H9 (cell line): ENCODE measurements around the gene SORCS2. TPM values are rescaled to one million over a fixed set of nuclear protein-coding genes. Genes with fewer than 3 reads are reported as not detected.

Source experiments
- DNase-seq: peaks from one replicate; pipeline ENCODE4 v3.0.0-alpha.2; 2017
- H2AFZ ChIP-seq: one replicate; pipeline ENCODE4 v1.6.1; 2013; ENCODE audit warnings: mild to moderate bottlenecking, low read length, control low read depth, moderate library complexity
- H2AK5ac ChIP-seq: 2 replicates; pipeline ENCODE4 v1.6.1; 2013; ENCODE audit warnings: low read length, control low read depth, mixed read lengths; ENCODE audit not compliant: insufficient read length
- H2BK120ac ChIP-seq: one replicate; pipeline ENCODE4 v1.6.1; 2013; ENCODE audit warnings: low read depth, mild to moderate bottlenecking, low read length, control low read depth, inconsistent platforms; ENCODE audit not compliant: poor library complexity, severe bottlenecking
- H2BK12ac ChIP-seq: 2 replicates; pipeline ENCODE4 v1.6.1; 2013; ENCODE audit warnings: low read length, control low read depth, mixed read lengths, low read depth; ENCODE audit not compliant: insufficient read length
- H2BK15ac ChIP-seq: 2 replicates; pipeline ENCODE4 v1.6.1; 2013; ENCODE audit warnings: low read depth, low read length, control low read depth
- H2BK20ac ChIP-seq: one replicate; pipeline ENCODE4 v1.6.1; 2013; ENCODE audit warnings: low read depth, mild to moderate bottlenecking, low read length, control low read depth, inconsistent platforms; ENCODE audit not compliant: poor library complexity, severe bottlenecking
- H2BK5ac ChIP-seq: 2 replicates; pipeline ENCODE4 v1.6.1; 2013; ENCODE audit warnings: low read length, control low read depth, mixed read lengths; ENCODE audit not compliant: insufficient read length
- H3K14ac ChIP-seq: 2 replicates; pipeline ENCODE4 v1.6.1; 2013; ENCODE audit warnings: low read length, control low read depth; ENCODE audit not compliant: insufficient read depth
- H3K18ac ChIP-seq: 2 replicates; pipeline ENCODE4 v1.6.1; 2013; ENCODE audit warnings: low read depth, mild to moderate bottlenecking, mixed read lengths, low read length, control low read depth; ENCODE audit not compliant: insufficient read length
- H3K23ac ChIP-seq: 2 replicates; pipeline ENCODE4 v1.6.1; 2013; ENCODE audit warnings: low read length, control low read depth, mixed read lengths, low read depth; ENCODE audit not compliant: insufficient read length
- H3K23me2 ChIP-seq: 2 replicates; pipeline ENCODE4 v1.6.1; 2013; ENCODE audit warnings: low read depth, mild to moderate bottlenecking, mixed read lengths, low read length, control low read depth; ENCODE audit not compliant: insufficient read length, poor library complexity, severe bottlenecking
- H3K27ac ChIP-seq: 2 replicates; pipeline ENCODE4 v1.5.1; 2013; ENCODE audit warnings: low read length, control low read depth, mixed read lengths, low read depth; ENCODE audit not compliant: insufficient read length
- H3K27me3 ChIP-seq: 2 replicates; pipeline ENCODE4 v1.6.1; 2013; ENCODE audit warnings: low read length, control low read depth, inconsistent platforms; ENCODE audit not compliant: insufficient read depth
- H3K4ac ChIP-seq: 2 replicates; pipeline ENCODE4 v1.6.1; 2013; ENCODE audit warnings: low read depth, mild to moderate bottlenecking, control low read depth, inconsistent platforms, low read length, moderate library complexity
- H3K4me1 ChIP-seq: 2 replicates; pipeline ENCODE4 v1.6.1; 2013; ENCODE audit warnings: low read length, control low read depth, inconsistent platforms; ENCODE audit not compliant: insufficient read depth
- H3K4me2 ChIP-seq: 2 replicates; pipeline ENCODE4 v1.6.1; 2013; ENCODE audit warnings: low read length, control low read depth, mixed read lengths; ENCODE audit not compliant: insufficient read length, insufficient read depth
- H3K56ac ChIP-seq: 2 replicates; pipeline ENCODE4 v1.6.1; 2013; ENCODE audit warnings: low read depth, mild to moderate bottlenecking, mixed read lengths, low read length, control low read depth; ENCODE audit not compliant: insufficient read length
- H3K79me1 ChIP-seq: 2 replicates; pipeline ENCODE4 v1.6.1; 2013; ENCODE audit warnings: low read depth, mild to moderate bottlenecking, moderate library complexity, low read length, control low read depth, inconsistent platforms; ENCODE audit not compliant: insufficient read depth, poor library complexity, severe bottlenecking
- H3K79me2 ChIP-seq: 2 replicates; pipeline ENCODE4 v1.6.1; 2013; ENCODE audit warnings: low read length, control low read depth, inconsistent platforms; ENCODE audit not compliant: insufficient read depth
- H3K9ac ChIP-seq: 2 replicates; pipeline ENCODE4 v1.6.1; 2013; ENCODE audit warnings: low read length, control low read depth, mixed read lengths; ENCODE audit not compliant: insufficient read length; ENCODE audit errors: extremely low read depth
- H3K9me3 ChIP-seq: one replicate; pipeline ENCODE4 v1.6.1; 2013; ENCODE audit warnings: low read depth, low read length, inconsistent platforms; ENCODE audit not compliant: control insufficient read depth
- H3T11ph ChIP-seq: one replicate; pipeline ENCODE4 v1.6.1; 2013; ENCODE audit warnings: mild to moderate bottlenecking, low read length, control low read depth, inconsistent platforms
- H4K20me1 ChIP-seq: one replicate; pipeline ENCODE4 v1.6.1; 2013; ENCODE audit not compliant: control insufficient read depth, insufficient read length, insufficient read depth
- H4K5ac ChIP-seq: 2 replicates; pipeline ENCODE4 v1.6.1; 2013; ENCODE audit warnings: low read depth, mild to moderate bottlenecking, mixed read lengths, low read length, control low read depth; ENCODE audit not compliant: insufficient read length
- H4K8ac ChIP-seq: replicated peaks from 2 replicates; pipeline ENCODE4 v1.6.1; 2013; ENCODE audit warnings: low read length, control low read depth, mixed read lengths, low read depth; ENCODE audit not compliant: insufficient read length
- H4K91ac ChIP-seq: 2 replicates; pipeline ENCODE4 v1.6.1; 2013; ENCODE audit warnings: low read depth, mild to moderate bottlenecking, moderate library complexity, mixed read lengths, low read length, control low read depth; ENCODE audit not compliant: insufficient read length
- H3K27ac Mint-ChIP-seq, 3 experiments: 2 replicates in 2 of 3; 3 replicates in 1 of 3; pipeline ENCODE4 v1.8.0; 2020 to 2021; ENCODE audit warnings: mixed read lengths in 3 of 3, mild to moderate bottlenecking in 1 of 3, moderate library complexity in 1 of 3
- H3K27me3 Mint-ChIP-seq: 2 replicates; pipeline ENCODE4 v1.8.0; 2021; ENCODE audit warnings: low read depth, mild to moderate bottlenecking, moderate library complexity, mixed read lengths
- H3K36me3 Mint-ChIP-seq, 3 experiments: 2 replicates in 2 of 3; 3 replicates in 1 of 3; pipeline ENCODE4 v1.8.0; 2020 to 2021; ENCODE audit warnings: low read depth in 3 of 3, mixed read lengths in 3 of 3; ENCODE audit not compliant: insufficient read depth in 1 of 3
- H3K4me1 Mint-ChIP-seq, 2 experiments: 2 replicates each; pipeline ENCODE4 v1.8.0; 2020; ENCODE audit warnings: mixed read lengths in 2 of 2
- H3K4me3 Mint-ChIP-seq, 2 experiments: 2 replicates in 1 of 2; 3 replicates in 1 of 2; pipeline ENCODE4 v1.8.0; 2020 to 2021; ENCODE audit warnings: mild to moderate bottlenecking in 2 of 2, mixed read lengths in 2 of 2, moderate library complexity in 1 of 2
- H3K9me3 Mint-ChIP-seq, 2 experiments: 2 replicates in 1 of 2; 3 replicates in 1 of 2; pipeline ENCODE4 v1.8.0; 2020; ENCODE audit warnings: mild to moderate bottlenecking in 2 of 2, mixed read lengths in 2 of 2, moderate library complexity in 1 of 2
- WGBS: extraction: QIAGEN DNeasy Blood & Tissue Kit; methylation state at CpG from one replicate; pipeline ENCODE4 v1.1.7; 2013; ENCODE audit warnings: missing lambda C conversion rate, low lambda C conversion rate, mixed read lengths; ENCODE audit not compliant: insufficient read length; ENCODE audit errors: extremely low coverage; 5-methylcytosine and 5-hydroxymethylcytosine counted together
- total RNA-seq: library from RNA; stranded (reverse); gene quantifications from 2 replicates; pipeline ENCODE4 v1.2.1, GENCODE V29; 2021
- TF ChIP-seq, protein P1 (sequence below): fragments of 200-600 bp; sonication (generic); conservative IDR thresholded peaks from 3 replicates; pipeline ENCODE4 v1.8.0; 2021; ENCODE audit warnings: antibody characterized with exemption, mild to moderate bottlenecking

SORCS2 gene
- total RNA-seq, 1 experiment from 2014 or later = 0.57 TPM

DNA sequence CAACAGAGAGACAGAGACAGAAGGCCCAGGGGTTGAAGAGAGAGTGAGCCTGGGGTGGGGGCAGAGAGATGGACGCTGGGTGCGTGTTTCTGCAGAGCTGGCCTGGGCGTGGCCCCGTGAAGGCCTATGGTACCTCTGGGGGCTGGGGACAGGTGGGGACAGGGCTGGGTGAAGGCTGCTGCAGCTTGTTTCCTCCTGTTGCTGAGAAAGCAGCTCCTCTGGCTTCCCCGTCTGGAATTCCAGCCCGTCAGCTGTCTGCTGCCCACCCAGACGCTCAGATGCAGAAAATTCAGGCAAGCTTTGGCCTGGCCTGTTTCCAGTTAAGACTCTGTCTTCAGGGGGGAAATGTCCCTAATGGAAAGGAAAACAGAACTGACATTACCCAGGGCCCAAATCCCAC lies 319.2 kb downstream of the SORCS2 start:
- WGBS = no CpG with 5 or more reads among the region's 7 CpGs
- Histone ChIP-seq H3K27me3 (no peaks in the 10 kb centered on the region), H3K18ac (no peak overlapping the region), H3K56ac (no peak overlapping the region), H3K23ac (no peak overlapping the region), H3T11ph (no peak overlapping the region), H3K27ac (no peak overlapping the region), H4K91ac (no peak overlapping the region), H3K14ac (no peak overlapping the region), H2AFZ (no peak overlapping the region), H2AK5ac (no peak overlapping the region), H2BK20ac (no peak overlapping the region), H3K4me2 (no peak overlapping the region), H3K23me2 (no peaks in the 10 kb centered on the region), H3K79me2 (no peaks in the 10 kb centered on the region), H3K4ac (no peak overlapping the region), H2BK15ac (no peak overlapping the region), H2BK12ac (no peak overlapping the region), H3K9me3 (no peaks in the 10 kb centered on the region), H3K9ac (no peak overlapping the region), H2BK5ac (no peak overlapping the region), H4K20me1 (no peaks in the 10 kb centered on the region), H3K4me1 (no peaks in the 10 kb centered on the region), H3K79me1 (no peaks in the 10 kb centered on the region), H4K5ac (no peak overlapping the region), H2BK120ac (no peak overlapping the region), H4K8ac (no peak overlapping the region)
- TF ChIP-seq, protein P1, sequence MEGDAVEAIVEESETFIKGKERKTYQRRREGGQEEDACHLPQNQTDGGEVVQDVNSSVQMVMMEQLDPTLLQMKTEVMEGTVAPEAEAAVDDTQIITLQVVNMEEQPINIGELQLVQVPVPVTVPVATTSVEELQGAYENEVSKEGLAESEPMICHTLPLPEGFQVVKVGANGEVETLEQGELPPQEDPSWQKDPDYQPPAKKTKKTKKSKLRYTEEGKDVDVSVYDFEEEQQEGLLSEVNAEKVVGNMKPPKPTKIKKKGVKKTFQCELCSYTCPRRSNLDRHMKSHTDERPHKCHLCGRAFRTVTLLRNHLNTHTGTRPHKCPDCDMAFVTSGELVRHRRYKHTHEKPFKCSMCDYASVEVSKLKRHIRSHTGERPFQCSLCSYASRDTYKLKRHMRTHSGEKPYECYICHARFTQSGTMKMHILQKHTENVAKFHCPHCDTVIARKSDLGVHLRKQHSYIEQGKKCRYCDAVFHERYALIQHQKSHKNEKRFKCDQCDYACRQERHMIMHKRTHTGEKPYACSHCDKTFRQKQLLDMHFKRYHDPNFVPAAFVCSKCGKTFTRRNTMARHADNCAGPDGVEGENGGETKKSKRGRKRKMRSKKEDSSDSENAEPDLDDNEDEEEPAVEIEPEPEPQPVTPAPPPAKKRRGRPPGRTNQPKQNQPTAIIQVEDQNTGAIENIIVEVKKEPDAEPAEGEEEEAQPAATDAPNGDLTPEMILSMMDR = no peak
- Mint-ChIP-seq H3K4me3 (no peak overlapping the region), H3K36me3 (no peaks in the 10 kb centered on the region), H3K4me1 (peaks cover 2 to 40% of the 10 kb centered on the region in 2 experiments; a peak in 2 of 4 replicates), H3K27me3 (peaks cover 3% of the 10 kb centered on the region), H3K27ac (no peak overlapping the region; a peak in 1 of 7 replicates), H3K9me3 (no peaks in the 10 kb centered on the region)
- no peak for DNase-seq
